Cortex of kidney (tissue), 1 donor: ENCODE data around the gene TLN1.

Experiments used
- DNase-seq: peaks from one replicate; lab custom pipeline; 2025; lab: John Stamatoyannopoulos, UW

The TLN1 gene

GRCh38 chr9:35660966-35661415 is 71.0 kb downstream of the TLN1 start:
- DNase-seq, result no peak

DNA sequence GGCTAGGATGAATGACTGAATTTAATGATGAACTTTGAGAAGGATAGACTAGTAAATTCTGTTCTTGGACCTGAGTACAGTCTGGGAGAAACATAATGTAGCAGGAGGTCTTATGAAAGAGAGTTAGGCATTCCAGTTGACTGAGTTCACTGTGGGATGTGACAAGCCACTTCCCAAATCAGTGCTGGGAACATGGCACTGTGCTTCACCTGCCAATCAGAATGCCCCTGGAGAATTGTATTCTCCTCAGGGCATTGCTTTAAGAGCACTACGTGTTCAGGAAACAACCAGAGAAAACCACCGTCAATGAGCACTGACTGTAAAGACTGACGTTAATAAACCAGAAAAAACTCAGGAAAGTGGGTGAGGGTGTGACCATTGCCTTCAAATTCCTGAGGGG is 72.7 kb downstream of the TLN1 start:
- DNase-seq, result no peak

- no peak for DNase-seq
These were observed 73.1 kb downstream of the TLN1 start for GRCh38 chr9:35658968-35659220.

- DNase-seq, result no peak
These were observed 73.6 kb downstream of the TLN1 start, which contains the start of gene CCDC107 for GRCh38 chr9:35658137-35658967. Gene CCDC107 (plus strand): TSS chr9:35658292. CDS start chr9:35658380, 88 bp downstream.

GRCh38 chr9:35657546-35658136 is 74.4 kb downstream of the TLN1 start, which contains the start of gene RMRP:
Gene RMRP (minus strand): TSS chr9:35658019.
- peak; percentile 55 for DNase-seq

DNA sequence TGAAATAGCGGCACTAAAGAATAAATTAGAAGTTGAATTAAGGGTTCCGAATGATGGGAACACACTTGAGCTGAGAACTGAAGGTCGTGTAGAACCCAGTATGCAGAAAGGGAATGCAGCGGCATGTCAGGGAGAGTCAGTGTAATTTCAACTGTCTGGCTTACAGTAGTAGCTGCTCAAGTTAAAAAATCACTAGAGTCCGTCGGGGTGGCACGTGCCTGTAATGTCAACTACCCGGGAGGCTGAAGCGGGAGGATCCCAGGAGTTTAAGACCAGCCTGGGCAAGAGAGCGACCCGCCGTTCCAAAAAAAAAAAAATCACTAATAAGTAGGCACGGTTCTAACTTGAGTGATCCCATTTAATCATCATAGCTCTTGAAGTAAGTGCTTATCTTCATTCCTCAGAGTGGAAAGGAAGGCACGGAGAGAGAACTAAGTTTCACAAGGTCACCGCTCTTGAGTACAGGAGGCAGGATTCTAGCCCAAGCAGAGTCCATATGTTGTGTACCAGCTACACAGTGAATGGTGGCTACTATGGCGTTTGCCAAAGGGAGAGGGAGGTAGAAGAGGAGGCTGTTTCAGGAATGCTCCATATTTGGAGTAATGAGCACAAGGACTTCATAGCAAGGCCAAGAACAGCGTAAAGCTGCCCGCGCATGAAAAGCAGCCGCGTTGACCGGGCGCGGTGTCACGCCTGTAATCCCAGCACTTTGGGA is 75.0 kb downstream of the TLN1 start:
- no peak for DNase-seq

DNA sequence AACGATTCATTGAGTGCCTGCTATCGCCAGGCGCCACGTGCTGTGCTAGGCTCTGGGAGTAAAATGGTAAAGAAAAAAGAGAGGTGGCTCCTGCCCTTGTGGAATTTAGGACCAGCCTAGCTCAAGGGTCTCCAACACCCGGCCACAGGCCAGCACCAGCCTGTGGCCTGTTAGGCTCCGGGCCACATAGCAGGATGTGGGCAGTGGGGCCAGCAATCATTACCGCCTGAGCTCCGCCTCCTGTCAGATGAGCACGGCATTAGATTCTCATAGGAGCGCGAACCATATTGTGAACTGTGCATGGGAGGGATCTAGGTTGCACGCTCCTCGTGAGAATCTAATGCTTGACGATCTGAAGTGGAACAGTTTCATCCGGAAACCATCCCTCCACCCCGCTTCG is 75.6 kb downstream of the TLN1 start:
- DNase-seq, result no peak

- DNase-seq, result no peak
These were observed 78.4 kb downstream of the TLN1 start for GRCh38 chr9:35653611-35654010.

DNA sequence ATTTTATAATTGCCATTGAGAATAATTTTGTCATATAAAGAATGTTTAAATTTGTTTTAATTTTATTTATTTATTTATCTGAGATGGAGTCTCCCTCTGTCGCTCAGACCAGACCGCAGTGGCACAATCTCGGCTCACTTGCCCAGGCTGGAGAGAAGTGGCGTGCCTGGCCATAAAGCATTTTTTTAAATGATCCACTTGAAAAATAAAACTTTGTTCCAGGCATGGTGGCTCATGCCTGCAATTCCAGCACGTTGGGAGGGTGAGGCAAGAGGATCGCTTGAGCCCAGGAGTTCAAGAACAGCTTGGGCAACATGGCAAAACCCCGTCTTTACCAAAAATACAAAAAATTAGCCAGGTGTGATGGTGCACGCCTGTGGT is 79.2 kb downstream of the TLN1 start:
- DNase-seq, result no peak

- no peak for DNase-seq
These were observed 79.8 kb downstream of the TLN1 start for GRCh38 chr9:35651956-35652828.

GRCh38 chr9:35650341-35651158 is 81.4 kb downstream of the TLN1 start, which contains the start of gene SIT1:
Gene SIT1 (minus strand): TSS chr9:35650931. CDS start chr9:35650853, 78 bp downstream.
- DNase-seq, result no peak

- no peak for DNase-seq
These were observed 82.3 kb downstream of the TLN1 start for GRCh38 chr9:35649431-35650340.
